ENCODE data around the gene POLR1H.

- TF ChIP-seq POLR2AphosphoS5 (IDR thresholded peaks at IDR 0.05): no peak
- TF ChIP-seq CTCF (IDR thresholded peaks at IDR 0.05): no peak
- TF ChIP-seq POLR2A (IDR thresholded peaks at IDR 0.05; ENCODE audit: low read depth): no peak
These were observed 41.2 kb upstream of the POLR1H start for GRCh38 chr6:30019819-30020218.
